Neural crest cell (in vitro differentiated cells): ENCODE measurements around the gene BCO1. TPM values are rescaled to one million over a fixed set of nuclear protein-coding genes. Genes with fewer than 3 reads are reported as not detected.

Source experiments
- DNase-seq: peaks from one replicate; pipeline ENCODE4 v3.0.0; 2021; ENCODE audit warnings: low read depth, mixed read lengths, low spot score
- H3K27ac Mint-ChIP-seq: one replicate; pipeline ENCODE4 v1.8.0; 2021; ENCODE audit warnings: mild to moderate bottlenecking, mixed read lengths; ENCODE audit not compliant: unreplicated experiment
- H3K27me3 Mint-ChIP-seq: 2 replicates; pipeline ENCODE4 v1.8.0; 2021; ENCODE audit warnings: low read depth, mild to moderate bottlenecking, mixed read lengths
- H3K36me3 Mint-ChIP-seq: 2 replicates; pipeline ENCODE4 v1.8.0; 2021; ENCODE audit warnings: low read depth, mild to moderate bottlenecking, mixed read lengths
- H3K4me1 Mint-ChIP-seq: 2 replicates; pipeline ENCODE4 v1.8.0; 2021; ENCODE audit warnings: mixed read lengths
- H3K4me3 Mint-ChIP-seq: one replicate; pipeline ENCODE4 v1.8.0; 2021; ENCODE audit warnings: mild to moderate bottlenecking, mixed read lengths
- H3K9me3 Mint-ChIP-seq: 2 replicates; pipeline ENCODE4 v1.8.0; 2021; ENCODE audit warnings: mixed read lengths
- CTCF ChIP-seq: fragments of 200-600 bp; sonication (generic); conservative IDR thresholded peaks from 2 replicates; pipeline ENCODE4 v1.5.0; 2021; ENCODE audit warnings: antibody characterized with exemption, mild to moderate bottlenecking
- total RNA-seq: library from RNA; stranded (reverse); gene quantifications from 2 replicates; pipeline ENCODE4 v1.2.1, GENCODE V29; 2021

The BCO1 gene
- total RNA-seq, 1 donor from 2014 or later, result not detected

GRCh38 chr16:81293909-81294802, 55.7 kb downstream of the BCO1 start:
- H3K27ac Mint-ChIP-seq, result no peak overlapping the region
- no peak for TF ChIP-seq CTCF
- H3K27me3 Mint-ChIP-seq, result peaks cover 2% of the 10 kb centered on the region
- H3K9me3 Mint-ChIP-seq, result peaks cover 4% of the 10 kb centered on the region
- no peak overlapping the region for H3K4me3 Mint-ChIP-seq
- H3K36me3 Mint-ChIP-seq, result no peaks in the 10 kb centered on the region
- H3K4me1 Mint-ChIP-seq, result no peaks in the 10 kb centered on the region
- DNase-seq, result no peak

DNA sequence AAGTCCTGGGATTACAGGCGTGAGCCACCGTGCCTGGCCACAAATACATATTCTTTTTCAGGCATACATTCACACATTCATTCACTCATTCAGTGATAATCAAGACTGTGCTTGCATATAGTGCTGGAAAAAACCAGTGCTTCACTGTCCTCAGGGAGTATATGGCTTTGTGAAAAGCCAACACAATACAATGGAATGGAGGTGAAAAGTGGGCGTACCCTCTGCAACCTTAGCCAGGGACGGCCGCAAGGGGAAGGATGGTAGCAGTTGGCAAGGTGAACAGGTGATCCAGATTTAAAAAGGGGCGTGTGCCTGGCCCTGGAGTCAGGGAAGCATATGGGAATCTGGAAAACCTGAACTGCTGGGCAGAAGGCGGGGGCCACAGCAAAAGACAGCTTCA, 58.1 kb downstream of the BCO1 start:
- H3K4me1 Mint-ChIP-seq, result no peaks in the 10 kb centered on the region
- H3K27me3 Mint-ChIP-seq, result peaks cover 2% of the 10 kb centered on the region
- H3K9me3 Mint-ChIP-seq, result peaks cover 4% of the 10 kb centered on the region
- H3K36me3 Mint-ChIP-seq, result no peaks in the 10 kb centered on the region
- no peak for DNase-seq
- no peak for TF ChIP-seq CTCF
- H3K27ac Mint-ChIP-seq, result no peak overlapping the region
- no peak overlapping the region for H3K4me3 Mint-ChIP-seq

- DNase-seq, result no peak
- TF ChIP-seq CTCF, result no peak
- Mint-ChIP-seq H3K27me3 (no peaks in the 10 kb centered on the region), H3K27ac (no peak overlapping the region), H3K36me3 (no peaks in the 10 kb centered on the region), H3K4me3 (no peak overlapping the region), H3K9me3 (no peaks in the 10 kb centered on the region), H3K4me1 (peaks cover 6% of the 10 kb centered on the region)
Measured at GRCh38 chr16:81307770-81308169, 69.3 kb downstream of the BCO1 start.

- no peak overlapping the region for H3K4me3 Mint-ChIP-seq
- no peak for TF ChIP-seq CTCF
- peaks cover 24% of the 10 kb centered on the region for H3K4me1 Mint-ChIP-seq
- H3K9me3 Mint-ChIP-seq, result no peaks in the 10 kb centered on the region
- no peak overlapping the region for H3K27ac Mint-ChIP-seq
- DNase-seq, result no peak
- H3K27me3 Mint-ChIP-seq, result no peaks in the 10 kb centered on the region
- no peaks in the 10 kb centered on the region for H3K36me3 Mint-ChIP-seq
Measured at GRCh38 chr16:81310045-81310644, 71.7 kb downstream of the BCO1 start.

DNA sequence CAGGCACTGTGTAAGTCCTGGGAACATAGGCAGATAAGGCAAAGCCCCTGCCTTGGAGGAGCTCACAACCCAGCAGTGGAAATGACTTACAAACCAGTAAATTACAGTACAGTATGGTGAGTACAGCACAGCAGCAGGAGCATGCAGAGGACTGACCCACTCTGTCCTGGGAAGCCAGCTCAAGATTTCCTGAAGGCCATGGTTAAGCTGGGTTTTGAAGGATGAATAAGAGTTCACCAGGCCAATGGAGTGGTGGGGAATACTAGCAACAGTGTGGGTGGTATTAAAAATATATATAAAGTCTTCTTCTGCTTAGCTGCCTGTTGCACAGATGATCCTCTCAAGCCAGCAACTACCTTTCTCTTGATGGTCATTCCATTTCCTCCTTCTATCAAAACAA, 73.3 kb downstream of the BCO1 start:
- no peak for DNase-seq
- TF ChIP-seq CTCF, result no peak
- peak overlapping the region; percentile 45 for H3K4me3 Mint-ChIP-seq
- no peak overlapping the region for H3K27ac Mint-ChIP-seq
- no peaks in the 10 kb centered on the region for H3K9me3 Mint-ChIP-seq
- H3K27me3 Mint-ChIP-seq, result no peaks in the 10 kb centered on the region
- H3K4me1 Mint-ChIP-seq, result peaks cover 29% of the 10 kb centered on the region
- H3K36me3 Mint-ChIP-seq, result no peaks in the 10 kb centered on the region
